ENCODE results near the gene NDUFV2. TPM values are rescaled to one million over a fixed set of nuclear protein-coding genes. Genes with fewer than 3 reads are reported as not detected.

The NDUFV2 gene
- total and polyA plus RNA-seq, 8 donors, result 69.4 to 283 (median 218) TPM

DNA sequence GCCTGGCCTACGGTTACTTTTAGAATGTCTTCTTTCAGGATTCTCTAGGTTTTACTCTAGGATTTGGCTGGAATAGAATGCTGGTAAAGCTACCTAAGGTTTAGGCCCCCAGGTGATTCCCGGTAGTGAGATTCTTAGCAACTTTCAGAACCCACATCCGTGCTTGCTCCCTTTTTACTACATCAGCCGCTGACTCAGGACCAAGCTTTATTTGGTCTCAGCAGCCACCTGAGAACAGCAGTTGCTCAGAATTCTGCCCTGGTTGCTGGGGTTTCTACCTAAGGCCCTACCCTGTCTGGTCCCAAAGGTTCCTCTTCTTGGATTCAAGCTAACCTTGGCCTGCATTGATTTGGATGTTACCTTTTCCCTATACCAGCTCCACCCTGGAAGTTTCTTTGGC, 36.1 kb upstream of the NDUFV2 start:
- 93 to 98% (median 94%) methylated on average over 4 of the region's 4 CpGs for WGBS, 5 donors
- Histone ChIP-seq H3K27ac (no peak overlapping the region), H3K27me3 (no peaks in the 10 kb centered on the region), H3K4me3 (no peak overlapping the region), H3K4me1 (no peaks in the 10 kb centered on the region), H3K36me3 (no peaks in the 10 kb centered on the region), H3K9me3 (no peaks in the 10 kb centered on the region)
- intact Hi-C loops (cut with DNase I; ENCODE audit: low total_unique reads), result no loop called here
- TF ChIP-seq EP300 (IDR thresholded peaks at IDR 0.05) (no peak), POLR2A (IDR thresholded peaks at IDR 0.05) (no peak), POLR2AphosphoS5 (IDR thresholded peaks at IDR 0.05) (no peak)
- TF ChIP-seq, protein P1, sequence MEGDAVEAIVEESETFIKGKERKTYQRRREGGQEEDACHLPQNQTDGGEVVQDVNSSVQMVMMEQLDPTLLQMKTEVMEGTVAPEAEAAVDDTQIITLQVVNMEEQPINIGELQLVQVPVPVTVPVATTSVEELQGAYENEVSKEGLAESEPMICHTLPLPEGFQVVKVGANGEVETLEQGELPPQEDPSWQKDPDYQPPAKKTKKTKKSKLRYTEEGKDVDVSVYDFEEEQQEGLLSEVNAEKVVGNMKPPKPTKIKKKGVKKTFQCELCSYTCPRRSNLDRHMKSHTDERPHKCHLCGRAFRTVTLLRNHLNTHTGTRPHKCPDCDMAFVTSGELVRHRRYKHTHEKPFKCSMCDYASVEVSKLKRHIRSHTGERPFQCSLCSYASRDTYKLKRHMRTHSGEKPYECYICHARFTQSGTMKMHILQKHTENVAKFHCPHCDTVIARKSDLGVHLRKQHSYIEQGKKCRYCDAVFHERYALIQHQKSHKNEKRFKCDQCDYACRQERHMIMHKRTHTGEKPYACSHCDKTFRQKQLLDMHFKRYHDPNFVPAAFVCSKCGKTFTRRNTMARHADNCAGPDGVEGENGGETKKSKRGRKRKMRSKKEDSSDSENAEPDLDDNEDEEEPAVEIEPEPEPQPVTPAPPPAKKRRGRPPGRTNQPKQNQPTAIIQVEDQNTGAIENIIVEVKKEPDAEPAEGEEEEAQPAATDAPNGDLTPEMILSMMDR (IDR thresholded peaks at IDR 0.05), result no peak
- no peak for DNase-seq

DNA sequence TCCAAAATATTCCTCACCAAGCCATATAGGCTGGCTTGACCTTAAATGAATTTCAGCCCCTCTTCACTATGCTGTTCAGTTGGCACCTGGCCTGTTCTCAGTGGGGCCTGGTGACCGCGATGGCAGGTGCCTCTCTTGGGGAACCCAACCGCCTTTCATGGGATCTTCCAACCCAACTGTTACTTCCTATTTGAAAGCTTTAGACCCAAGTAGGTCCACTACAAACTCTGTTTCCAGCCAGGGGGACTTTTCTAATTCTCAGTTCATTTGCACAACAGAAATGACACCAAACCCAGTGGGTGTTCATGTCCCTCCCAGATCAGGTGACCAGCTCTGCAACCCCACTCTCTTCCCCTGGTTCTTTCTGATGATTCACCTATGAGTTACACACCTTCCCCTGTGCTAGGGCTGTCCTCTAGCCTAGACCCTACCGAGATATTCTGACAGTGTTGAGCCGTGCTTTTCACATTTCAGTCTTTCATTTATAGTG, 35.6 kb upstream of the NDUFV2 start:
- no peak for DNase-seq

DNA sequence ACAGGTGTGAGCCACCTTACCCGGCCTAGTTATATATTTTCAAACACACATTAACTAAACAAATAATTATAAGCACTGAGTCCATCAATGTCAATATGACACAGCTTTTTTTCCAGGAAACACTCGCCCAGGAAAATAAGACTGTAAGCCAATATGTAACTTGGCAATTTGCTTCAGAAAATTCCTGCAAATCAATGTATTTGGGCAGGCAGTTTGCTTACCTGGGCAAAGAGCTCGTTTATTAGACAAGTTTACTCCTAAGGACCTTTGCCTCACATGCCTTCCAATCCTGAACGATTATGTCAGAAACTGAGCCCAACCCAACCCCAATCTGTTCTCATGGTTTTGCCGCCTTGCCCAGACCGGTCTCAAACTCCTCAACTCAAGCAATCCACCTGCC, 34.7 kb upstream of the NDUFV2 start:
- Histone ChIP-seq H3K36me3 (no peaks in the 10 kb centered on the region), H3K9me3 (no peaks in the 10 kb centered on the region), H3K27ac (no peak overlapping the region), H3K4me1 (no peaks in the 10 kb centered on the region), H3K27me3 (no peaks in the 10 kb centered on the region), H3K4me3 (no peak overlapping the region)
- TF ChIP-seq POLR2A (IDR thresholded peaks at IDR 0.05) (no peak), POLR2AphosphoS5 (IDR thresholded peaks at IDR 0.05) (no peak), EP300 (IDR thresholded peaks at IDR 0.05) (no peak)
- TF ChIP-seq, protein P1 (IDR thresholded peaks at IDR 0.05), result no peak
- 50 to 66% (median 63%) methylated on average over 6 of the region's 6 CpGs for WGBS, 5 donors
- intact Hi-C loops (cut with DNase I; ENCODE audit: low total_unique reads), result no loop called here
- no peak for DNase-seq

More for the DNA sequence above, 35.6 kb upstream of the NDUFV2 start:
- Histone ChIP-seq H3K27me3 (no peaks in the 10 kb centered on the region), H3K4me1 (no peaks in the 10 kb centered on the region), H3K4me3 (no peak overlapping the region), H3K36me3 (no peaks in the 10 kb centered on the region), H3K9me3 (no peaks in the 10 kb centered on the region), H3K27ac (no peak overlapping the region)
- WGBS, 5 donors, result 95 to 97% (median 97%) methylated on average over 5 of the region's 5 CpGs
- intact Hi-C loops (cut with DNase I; ENCODE audit: low total_unique reads), result no loop called here
- TF ChIP-seq, protein P1 (IDR thresholded peaks at IDR 0.05), result no peak
- TF ChIP-seq POLR2A (IDR thresholded peaks at IDR 0.05), result no peak
- TF ChIP-seq EP300 (IDR thresholded peaks at IDR 0.05), result no peak
- TF ChIP-seq POLR2AphosphoS5 (IDR thresholded peaks at IDR 0.05), result no peak

DNA sequence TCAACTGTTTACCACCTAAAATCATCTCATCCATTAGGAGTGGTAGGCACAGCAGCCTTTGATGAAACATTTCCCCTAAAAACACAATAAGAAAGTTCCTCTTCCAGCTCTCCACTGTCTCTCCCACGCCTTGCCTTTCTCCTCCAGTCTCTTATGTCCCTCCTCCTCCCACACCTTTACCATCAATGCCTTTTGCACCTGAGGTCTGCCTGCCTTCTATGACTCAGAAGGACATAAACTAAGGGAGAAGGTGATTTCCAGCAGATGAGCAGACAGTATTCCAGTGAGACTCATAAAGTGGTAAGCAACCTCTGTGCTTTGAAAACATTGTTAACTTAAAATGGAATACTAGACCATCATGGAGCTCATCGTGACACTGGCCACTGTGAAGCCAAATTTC, 34.2 kb upstream of the NDUFV2 start:
- WGBS, 5 donors, result 86 to 93% (median 93%) methylated on average over 2 of the region's 2 CpGs
- TF ChIP-seq EP300 (IDR thresholded peaks at IDR 0.05) (no peak), POLR2AphosphoS5 (IDR thresholded peaks at IDR 0.05) (no peak), POLR2A (IDR thresholded peaks at IDR 0.05) (no peak)
- TF ChIP-seq, protein P1 (IDR thresholded peaks at IDR 0.05), result no peak
- Histone ChIP-seq H3K36me3 (no peaks in the 10 kb centered on the region), H3K27ac (no peak overlapping the region), H3K9me3 (no peaks in the 10 kb centered on the region), H3K27me3 (no peaks in the 10 kb centered on the region), H3K4me3 (no peak overlapping the region), H3K4me1 (peaks cover 0 to 5% (median 2%) of the 10 kb centered on the region in 4 donors)
- DNase-seq, result no peak
- intact Hi-C loops (cut with DNase I; ENCODE audit: low total_unique reads), result no loop called here

All from stomach (tissue), 9 donors.